Thyroid gland (tissue), 4 donors: Measurements from ENCODE around the gene DCTN3.

Experiments used
- CTCF ChIP-seq, 6 experiments: fragments of 200-600 bp in 3 of 6; fragments of 450-650 bp in 3 of 6; sonication (generic) in 3 of 6; IDR thresholded peaks; one replicate each; pipeline ENCODE4 v1.5.1; 2016 to 2019; ENCODE audit warnings: antibody characterized with exemption in 6 of 6, mild to moderate bottlenecking in 2 of 6, inconsistent platforms in 1 of 6, moderate library complexity in 1 of 6
- POLR2A ChIP-seq, 2 donors: fragments of 450-650 bp; IDR thresholded peaks; one replicate each; pipeline ENCODE4 v1.6.1; 2017; ENCODE audit warnings: antibody characterized with exemption in 2 of 2, mild to moderate bottlenecking in 2 of 2, moderate library complexity in 1 of 2

GRCh38 chr9:34606905-34607304, 13.4 kb downstream of the DCTN3 start:
- TF ChIP-seq CTCF (IDR thresholded peaks at IDR 0.05) (no peak), POLR2A (IDR thresholded peaks at IDR 0.05) (no peak)
